ENCODE data around the gene GNA12.

GNA12 gene

GRCh38 chr7:2738766-2739549 lies 105.2 kb downstream of the GNA12 start:
- DNase-seq = peak; percentile 49

DNA sequence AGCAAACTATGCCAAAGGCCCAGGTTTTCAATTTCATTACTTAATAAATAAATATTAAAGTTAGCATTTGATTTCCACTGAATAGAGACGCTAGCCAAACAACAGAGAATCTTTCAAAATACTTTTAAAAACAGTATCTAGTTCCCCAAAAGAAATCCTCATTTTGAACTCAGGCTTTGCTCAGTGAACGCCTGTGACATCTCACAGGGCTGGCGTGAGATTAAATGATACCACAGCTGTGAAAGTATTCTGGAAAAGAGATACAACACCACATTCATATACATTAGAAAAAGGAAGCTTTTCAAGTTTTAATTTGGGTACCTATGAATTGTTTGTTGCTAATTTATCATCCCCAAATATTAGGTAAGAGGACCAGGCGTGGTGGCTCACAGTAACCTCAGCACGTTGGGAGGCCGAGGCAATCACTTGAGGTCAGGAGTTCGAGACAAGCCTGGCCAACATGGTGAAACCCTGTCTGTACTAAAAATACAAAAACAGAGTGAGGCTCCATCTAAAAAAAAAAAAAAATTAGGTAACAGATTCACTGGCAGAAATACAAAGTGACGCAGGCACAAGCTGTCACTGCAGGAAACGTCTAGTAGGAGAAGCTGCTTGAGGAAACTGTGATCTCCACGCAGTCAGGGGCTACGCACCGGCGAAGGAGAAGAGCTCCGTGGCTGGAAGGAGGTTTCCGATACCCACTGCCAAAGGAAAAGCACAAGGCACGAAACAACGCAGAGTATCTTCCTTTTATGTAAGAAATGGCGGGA lies 106.2 kb downstream of the GNA12 start:
- DNase-seq = no peak

- peak; percentile 50 for DNase-seq
Measured at GRCh38 chr7:2737005-2737743, 106.9 kb downstream of the GNA12 start.

- DNase-seq = peak; percentile 55
Measured at GRCh38 chr7:2736411-2736914, 107.6 kb downstream of the GNA12 start.

DNA sequence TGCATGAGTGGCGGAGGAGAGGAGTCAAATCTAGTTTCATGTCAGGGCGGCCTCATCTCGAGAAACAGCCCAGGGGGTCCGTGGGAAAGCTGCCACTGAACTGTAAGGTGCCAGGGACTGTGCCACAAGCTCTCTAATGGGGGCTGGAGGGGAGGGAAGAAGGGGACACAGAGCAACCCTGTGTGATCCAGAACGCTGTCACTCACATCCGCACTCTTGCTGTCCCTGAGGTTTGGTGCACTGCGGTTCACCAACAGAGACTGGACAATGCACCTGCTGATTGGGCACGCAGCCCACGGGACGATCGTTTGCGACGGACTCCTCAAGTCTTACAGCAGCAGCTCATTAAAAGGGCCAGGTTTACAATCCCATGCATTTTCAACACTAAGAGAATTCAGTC lies 108.4 kb downstream of the GNA12 start:
- DNase-seq = no peak

DNA sequence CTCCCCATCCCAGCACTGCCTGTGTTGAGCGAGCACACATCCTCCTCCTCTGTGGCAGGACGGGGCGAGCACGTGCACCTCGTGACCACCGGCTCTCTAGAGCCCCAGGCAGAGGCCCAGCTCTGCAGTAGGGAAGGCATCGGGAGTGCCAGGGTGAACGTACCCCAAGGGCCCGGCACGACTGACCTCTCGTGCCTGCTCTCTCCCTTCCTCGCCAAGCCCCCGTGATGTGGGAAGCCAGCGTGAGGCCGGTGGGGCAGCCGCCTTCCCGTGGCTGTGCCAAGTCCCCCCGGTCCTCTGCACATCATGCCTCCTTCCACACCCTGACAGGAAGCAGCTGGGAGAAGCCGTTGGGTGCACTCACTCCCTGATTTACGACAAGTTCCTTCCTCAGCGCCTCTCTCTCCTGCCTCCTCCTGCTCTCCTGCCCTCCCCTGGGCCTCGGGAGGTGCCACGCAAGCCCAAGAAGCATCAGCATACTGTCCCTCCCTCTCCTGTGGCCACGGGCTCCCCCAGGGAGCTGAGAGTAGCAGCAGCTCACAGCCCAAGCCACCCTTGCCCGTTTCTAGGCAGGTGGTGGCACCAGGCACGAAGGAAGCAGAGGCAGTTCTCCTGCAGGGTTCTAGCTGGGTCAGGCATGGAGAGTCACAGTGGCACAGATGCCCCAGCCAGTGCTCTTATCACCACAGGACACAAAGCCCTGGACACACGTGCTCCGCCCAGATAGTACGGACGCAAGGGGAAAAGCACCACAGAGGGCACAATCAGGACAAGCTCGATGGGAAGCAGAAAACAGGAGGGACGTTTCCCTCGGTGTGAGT lies 109.1 kb downstream of the GNA12 start:
- peak; percentile 63 for DNase-seq

DNA sequence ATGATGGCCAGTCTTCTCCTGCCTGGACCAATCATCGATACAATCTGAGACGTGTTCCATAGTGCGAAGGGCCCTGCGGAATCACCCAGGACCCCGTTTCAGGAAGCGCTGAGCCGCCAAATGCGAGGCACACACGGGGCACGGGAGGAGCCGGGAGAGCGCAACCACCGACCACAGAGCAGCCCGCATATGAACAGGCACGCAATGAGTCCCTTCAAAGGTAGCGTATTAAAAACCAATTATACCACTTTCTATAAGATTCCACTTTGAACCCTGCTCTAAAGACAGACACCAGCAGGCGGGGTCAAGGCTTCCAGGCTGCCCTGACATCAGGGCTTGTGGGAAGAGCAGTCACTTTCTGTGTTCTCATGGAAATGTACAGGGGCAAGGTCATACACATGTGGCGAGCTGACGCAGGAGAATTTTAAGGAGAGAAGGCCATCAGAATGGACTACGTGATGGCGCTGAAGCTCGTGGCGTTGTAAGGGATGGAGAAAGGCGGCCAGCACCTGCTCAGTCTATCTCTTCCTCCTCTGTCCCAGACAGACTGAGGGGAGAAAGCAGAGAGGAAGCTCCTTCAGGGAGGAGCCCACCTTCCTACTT lies 109.9 kb downstream of the GNA12 start:
- peak; percentile 56 for DNase-seq

DNA sequence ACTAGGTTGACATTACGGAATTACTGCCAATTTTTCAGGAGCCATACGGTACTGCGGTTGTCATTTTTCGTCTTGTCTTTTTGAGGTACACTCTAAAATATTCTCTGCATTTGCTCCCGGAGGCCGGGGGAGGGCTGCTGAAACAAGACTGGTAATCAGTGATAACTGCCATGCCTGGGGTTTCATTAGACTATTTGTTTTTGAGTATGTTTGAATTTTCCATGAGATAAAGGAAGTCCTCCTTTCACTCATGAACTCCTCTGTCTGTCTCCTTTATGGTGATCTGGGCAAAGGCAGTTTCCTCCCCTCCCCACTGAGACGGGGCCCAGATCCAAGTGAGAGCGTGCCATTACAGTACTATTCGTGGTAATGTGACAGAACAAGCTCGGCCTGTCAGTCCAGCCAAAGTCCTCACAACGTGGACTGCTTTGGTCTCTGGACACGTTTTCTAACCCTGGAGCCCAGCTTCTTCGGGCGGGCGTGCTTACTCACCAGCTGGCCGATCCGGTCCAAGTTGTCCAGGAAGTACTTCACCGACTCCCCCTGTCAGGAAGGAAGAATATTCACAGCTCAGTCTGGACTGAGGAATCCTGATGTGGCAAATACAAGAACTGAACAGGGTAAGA lies 111.0 kb downstream of the GNA12 start:
- DNase-seq = no peak

- DNase-seq = no peak
Measured at GRCh38 chr7:2732388-2732787, 111.7 kb downstream of the GNA12 start.

DNA sequence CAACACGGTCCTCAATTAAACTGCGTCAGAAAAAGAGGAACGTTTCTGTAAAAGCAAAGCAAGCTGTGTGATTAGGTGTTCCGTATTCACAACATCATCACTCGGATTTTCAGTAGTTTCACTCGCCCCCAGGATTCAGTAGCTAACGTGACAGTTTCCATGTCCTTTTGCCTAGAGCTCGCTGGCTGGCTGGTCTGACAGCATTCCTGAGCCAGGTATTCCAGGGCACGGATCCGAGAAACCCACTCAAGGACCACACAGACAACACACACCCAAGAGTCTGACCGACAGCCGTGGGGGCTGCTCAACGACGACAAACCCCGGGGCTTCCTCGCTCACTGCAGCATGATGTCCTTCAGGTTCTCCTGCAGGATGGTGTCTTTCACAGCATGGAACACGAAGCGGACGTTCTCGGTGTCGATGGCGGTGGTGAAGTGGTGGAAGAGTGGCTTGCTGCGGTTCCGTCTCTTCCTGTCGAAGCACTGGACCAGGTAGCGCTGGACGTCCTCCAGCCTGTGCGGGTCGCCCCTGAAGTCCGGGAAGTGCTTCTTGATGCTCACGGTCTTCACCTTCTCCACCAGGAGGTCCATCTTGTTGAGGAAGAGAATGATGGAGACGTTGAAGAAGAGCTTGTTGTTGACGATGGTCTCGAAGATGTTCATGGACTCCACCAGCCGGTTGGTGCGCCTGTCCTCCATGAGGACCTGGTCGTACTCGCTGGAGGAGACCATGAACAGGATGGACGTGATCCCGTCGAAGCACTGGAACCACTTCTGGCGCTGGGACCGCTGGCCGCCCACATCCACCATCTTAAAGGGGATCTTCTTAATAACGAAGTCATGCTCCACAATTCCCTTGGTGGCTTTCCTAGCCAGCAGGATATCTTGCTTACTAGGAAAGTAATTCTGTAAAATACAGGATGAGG lies 113.0 kb downstream of the GNA12 start:
- no peak for DNase-seq

DNA sequence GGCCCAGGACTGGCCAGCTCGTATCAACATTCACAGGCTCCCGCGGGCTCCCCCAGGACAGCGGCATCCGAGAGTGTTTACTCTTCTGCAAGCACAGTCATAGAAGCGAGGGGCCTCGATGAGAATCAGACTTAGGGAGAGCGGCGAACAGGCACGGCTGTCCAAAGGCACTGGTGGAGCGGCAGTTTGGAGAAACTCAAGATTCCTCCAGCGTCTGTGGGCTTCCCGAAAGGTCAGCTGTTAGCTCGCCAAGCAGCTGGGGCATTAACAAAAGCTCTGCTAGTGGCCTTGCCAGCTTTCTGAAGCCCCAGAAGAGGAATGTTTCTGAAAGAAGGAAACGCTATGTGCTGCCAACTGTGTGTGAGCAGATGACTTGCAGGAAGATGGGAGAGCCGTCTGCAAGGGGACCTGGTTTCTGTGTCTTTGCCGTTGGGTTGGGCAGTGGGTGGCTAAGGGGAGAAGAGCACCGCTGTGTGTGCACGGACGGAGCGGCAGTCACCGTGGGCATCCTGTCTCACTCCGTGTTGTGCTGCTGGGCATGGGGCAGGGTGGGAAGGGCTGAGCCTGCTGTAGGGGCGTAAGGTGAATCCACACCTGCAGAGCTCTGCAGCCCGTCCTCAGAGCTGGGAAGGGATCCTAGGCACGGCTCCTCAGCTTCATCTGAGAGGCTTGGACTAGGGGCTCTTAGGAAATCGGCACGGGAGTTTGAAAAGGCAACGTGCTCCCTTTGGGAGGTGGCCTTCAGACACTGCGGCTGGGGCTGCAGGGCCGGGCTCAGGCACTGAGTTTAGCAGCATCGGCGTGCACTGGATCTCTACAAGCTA lies 114.0 kb downstream of the GNA12 start:
- DNase-seq = peak; percentile 43

GRCh38 chr7:2729031-2729892 lies 114.8 kb downstream of the GNA12 start:
- DNase-seq = peak; percentile 47

DNA sequence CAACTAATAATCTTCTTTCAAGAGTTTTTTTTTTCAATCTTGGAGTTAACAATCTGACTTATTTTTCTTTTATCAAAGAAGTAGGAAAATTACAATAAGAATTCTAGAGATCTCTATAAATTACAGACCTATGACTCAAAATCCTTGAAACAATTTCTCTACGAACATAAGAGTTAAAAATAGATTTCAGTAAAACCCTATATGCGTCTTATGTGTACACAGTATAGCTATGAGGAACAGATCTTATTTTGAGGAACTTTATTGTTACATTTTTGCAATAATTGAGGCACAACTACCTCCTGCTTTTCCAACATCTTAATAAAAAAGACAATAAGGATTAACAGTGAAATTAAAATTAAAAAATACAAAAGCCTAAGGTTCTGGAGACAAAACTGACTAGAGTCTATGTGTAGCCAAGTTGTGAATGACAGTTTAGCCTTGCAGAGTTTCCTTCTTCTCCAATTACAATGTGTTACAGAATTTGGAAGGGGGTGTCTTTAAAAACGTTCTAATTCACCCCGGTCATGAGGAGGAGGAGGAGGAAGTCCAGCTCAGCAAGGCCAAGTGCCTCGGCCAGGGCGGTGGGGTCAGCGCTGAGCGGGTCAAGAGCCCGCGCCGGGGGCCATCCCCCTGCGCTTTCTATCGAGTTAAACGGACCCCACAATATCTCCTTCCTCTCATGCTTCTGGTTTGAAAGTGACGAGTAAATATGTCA lies 115.6 kb downstream of the GNA12 start:
- peak; percentile 33 for DNase-seq

- peak; percentile 21 for DNase-seq
Measured at GRCh38 chr7:2727206-2727605, 116.9 kb downstream of the GNA12 start.

DNA sequence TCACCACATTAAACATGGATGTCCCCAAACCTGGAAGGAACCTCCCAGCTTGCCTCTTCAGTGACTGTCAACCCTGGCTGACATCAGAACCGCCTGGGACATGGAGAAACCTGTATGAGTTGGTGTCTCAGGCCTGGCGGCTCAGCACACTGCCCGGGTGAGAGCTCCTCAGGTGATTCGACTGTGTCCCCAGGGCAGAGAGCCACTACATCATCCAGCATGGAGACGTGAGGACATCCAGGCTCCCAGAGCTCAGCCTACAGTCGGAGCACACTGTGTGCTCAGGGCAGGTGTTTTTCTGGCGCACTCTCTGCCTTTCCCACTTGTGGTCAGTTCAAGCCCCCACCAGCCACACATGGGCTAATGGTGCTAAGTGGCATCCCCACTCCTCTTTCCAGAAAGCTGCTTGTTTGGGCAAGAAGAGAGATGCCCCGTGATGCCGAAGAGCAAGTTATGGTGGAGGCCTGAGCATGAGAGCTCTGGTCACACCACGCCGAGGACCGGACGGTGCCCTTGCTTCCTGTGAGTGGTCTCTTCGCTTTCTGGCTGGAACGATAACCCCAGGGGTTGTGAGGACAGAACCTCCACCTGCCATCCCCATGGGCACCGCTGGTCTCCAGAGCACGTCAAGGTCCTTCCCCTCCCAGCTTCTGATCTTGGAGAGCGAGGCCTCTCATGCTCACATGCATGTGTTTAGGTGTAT lies 117.6 kb downstream of the GNA12 start:
- peak; percentile 44 for DNase-seq

- no peak for DNase-seq
Measured at GRCh38 chr7:2725178-2726105, 118.7 kb downstream of the GNA12 start.
